ENCODE measurements around the gene SHISA2. TPM values are rescaled to one million over a fixed set of nuclear protein-coding genes. Genes with fewer than 3 reads are reported as not detected.

SHISA2 gene
- polyA plus RNA-seq, 2 of the 4 experiments (the other 2 are of a cell fraction) = not detected

DNA sequence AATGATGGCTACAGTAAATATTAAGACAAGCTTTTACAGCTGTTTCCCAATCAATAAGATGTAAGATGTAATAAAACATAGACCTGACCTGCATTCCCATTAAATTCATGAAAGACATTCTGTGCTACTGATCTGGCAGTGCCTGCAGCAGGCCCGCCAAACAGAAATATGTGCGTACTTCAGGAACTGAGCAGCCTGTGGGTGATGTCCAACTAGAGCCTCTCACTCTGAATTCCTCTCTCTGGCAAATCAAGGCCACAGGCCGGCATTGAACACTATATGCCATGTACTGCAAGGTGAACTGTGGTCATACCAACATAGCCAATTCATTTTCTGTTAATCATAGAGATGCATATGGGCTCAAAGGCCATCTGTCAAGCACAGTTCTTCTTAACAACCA is 17.8 kb downstream of the SHISA2 start (continued):
- TF ChIP-seq, protein P1, sequence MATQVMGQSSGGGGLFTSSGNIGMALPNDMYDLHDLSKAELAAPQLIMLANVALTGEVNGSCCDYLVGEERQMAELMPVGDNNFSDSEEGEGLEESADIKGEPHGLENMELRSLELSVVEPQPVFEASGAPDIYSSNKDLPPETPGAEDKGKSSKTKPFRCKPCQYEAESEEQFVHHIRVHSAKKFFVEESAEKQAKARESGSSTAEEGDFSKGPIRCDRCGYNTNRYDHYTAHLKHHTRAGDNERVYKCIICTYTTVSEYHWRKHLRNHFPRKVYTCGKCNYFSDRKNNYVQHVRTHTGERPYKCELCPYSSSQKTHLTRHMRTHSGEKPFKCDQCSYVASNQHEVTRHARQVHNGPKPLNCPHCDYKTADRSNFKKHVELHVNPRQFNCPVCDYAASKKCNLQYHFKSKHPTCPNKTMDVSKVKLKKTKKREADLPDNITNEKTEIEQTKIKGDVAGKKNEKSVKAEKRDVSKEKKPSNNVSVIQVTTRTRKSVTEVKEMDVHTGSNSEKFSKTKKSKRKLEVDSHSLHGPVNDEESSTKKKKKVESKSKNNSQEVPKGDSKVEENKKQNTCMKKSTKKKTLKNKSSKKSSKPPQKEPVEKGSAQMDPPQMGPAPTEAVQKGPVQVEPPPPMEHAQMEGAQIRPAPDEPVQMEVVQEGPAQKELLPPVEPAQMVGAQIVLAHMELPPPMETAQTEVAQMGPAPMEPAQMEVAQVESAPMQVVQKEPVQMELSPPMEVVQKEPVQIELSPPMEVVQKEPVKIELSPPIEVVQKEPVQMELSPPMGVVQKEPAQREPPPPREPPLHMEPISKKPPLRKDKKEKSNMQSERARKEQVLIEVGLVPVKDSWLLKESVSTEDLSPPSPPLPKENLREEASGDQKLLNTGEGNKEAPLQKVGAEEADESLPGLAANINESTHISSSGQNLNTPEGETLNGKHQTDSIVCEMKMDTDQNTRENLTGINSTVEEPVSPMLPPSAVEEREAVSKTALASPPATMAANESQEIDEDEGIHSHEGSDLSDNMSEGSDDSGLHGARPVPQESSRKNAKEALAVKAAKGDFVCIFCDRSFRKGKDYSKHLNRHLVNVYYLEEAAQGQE (IDR thresholded peaks at IDR 0.05) = no peak
- no peak for TF ChIP-seq BHLHE40 (IDR thresholded peaks at IDR 0.05; ENCODE audit: low read depth, low read length)
- no peak for TF ChIP-seq ATOH8 (CRISPR knock-in tag; IDR thresholded peaks at IDR 0.05; ENCODE audit: low read depth)

DNA sequence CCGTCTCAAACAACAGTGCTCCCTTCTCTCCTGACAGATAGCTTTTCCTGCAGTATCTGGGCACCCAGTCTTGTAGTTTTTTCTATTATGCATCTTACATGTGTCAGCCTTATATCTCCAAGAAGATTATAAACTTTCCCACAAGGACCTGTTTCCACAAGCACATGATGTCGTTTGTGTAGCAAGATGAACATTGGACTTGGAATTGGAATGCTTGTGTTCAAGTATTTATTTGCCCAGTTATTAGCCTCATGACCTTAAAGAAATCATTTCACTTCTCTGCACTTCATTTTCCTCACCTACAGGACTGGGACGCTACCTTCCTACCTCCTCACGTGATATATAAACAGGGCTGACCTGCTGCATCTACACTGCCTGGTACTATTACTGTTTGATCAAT is 21.5 kb downstream of the SHISA2 start:
- CTCF ChIA-PET = no interaction called here
- no peak for DNase-seq (ENCODE audit: low read depth in 1 of 2, low spot score in 1 of 2)
- no peak for FAIRE-seq

GRCh38 chr13:26029581-26030136 is 22.2 kb downstream of the SHISA2 start:
- CTCF ChIA-PET = no interaction called here
- Histone ChIP-seq H3K9me3 (no peaks in the 10 kb centered on the region), H3K4me1 (no peaks in the 10 kb centered on the region), H3K27ac (no peak overlapping the region), H3K4me3 (no peak overlapping the region), H3K4me2 (no peak overlapping the region)
- DNase-seq (ENCODE audit: low read depth in 1 of 2, low spot score in 1 of 2) (no peak), ATAC-seq (no peak), FAIRE-seq (no peak)
- POLR2A ChIA-PET = no interaction called here
- 6% methylated on average over 3 of the region's 4 CpGs for WGBS (ENCODE audit: missing lambda C conversion rate)
- no peak for TF ChIP-seq E2F6 (IDR thresholded peaks at IDR 0.05; ENCODE audit: borderline replicate concordance, low read depth)
- TF ChIP-seq, protein P2, sequence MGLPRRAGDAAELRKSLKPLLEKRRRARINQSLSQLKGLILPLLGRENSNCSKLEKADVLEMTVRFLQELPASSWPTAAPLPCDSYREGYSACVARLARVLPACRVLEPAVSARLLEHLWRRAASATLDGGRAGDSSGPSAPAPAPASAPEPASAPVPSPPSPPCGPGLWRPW (IDR thresholded peaks at IDR 0.05) = no peak
- TF ChIP-seq SREBF2 (IDR thresholded peaks at IDR 0.05) = no peak
- no peak for TF ChIP-seq JUN (IDR thresholded peaks at IDR 0.05)
- no peak for TF ChIP-seq BHLHE40 (IDR thresholded peaks at IDR 0.05; ENCODE audit: low read depth, low read length)
- TF ChIP-seq CBX2 (IDR thresholded peaks at IDR 0.05; ENCODE audit: borderline replicate concordance, low read depth) = no peak

More for the DNA sequence above, 21.5 kb downstream of the SHISA2 start:
- H3K4me1 ChIP-seq = no peaks in the 10 kb centered on the region
- no peak for ATAC-seq
- POLR2A ChIA-PET = no interaction called here
- no peak overlapping the region for H3K27ac ChIP-seq
- TF ChIP-seq SREBF2 (IDR thresholded peaks at IDR 0.05) (no peak), RARB (CRISPR knock-in tag; IDR thresholded peaks at IDR 0.05) (no peak), GATA3 (IDR thresholded peaks at IDR 0.05; ENCODE audit: borderline replicate concordance) (no peak), KDM5A (IDR thresholded peaks at IDR 0.05) (no peak), ZFP36 (IDR thresholded peaks at IDR 0.05; ENCODE audit: borderline replicate concordance, partially characterized antibody) (no peak), JUN (IDR thresholded peaks at IDR 0.05) (no peak)
- TF ChIP-seq, protein P3, sequence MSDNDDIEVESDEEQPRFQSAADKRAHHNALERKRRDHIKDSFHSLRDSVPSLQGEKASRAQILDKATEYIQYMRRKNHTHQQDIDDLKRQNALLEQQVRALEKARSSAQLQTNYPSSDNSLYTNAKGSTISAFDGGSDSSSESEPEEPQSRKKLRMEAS (IDR thresholded peaks at IDR 0.05) = no peak
- WGBS (ENCODE audit: missing lambda C conversion rate) = 4% methylated on average over 4 of the region's 4 CpGs
- no peaks in the 10 kb centered on the region for H3K9me3 ChIP-seq
- no peak overlapping the region for H3K4me3 ChIP-seq
- no peak overlapping the region for H3K4me2 ChIP-seq

DNA sequence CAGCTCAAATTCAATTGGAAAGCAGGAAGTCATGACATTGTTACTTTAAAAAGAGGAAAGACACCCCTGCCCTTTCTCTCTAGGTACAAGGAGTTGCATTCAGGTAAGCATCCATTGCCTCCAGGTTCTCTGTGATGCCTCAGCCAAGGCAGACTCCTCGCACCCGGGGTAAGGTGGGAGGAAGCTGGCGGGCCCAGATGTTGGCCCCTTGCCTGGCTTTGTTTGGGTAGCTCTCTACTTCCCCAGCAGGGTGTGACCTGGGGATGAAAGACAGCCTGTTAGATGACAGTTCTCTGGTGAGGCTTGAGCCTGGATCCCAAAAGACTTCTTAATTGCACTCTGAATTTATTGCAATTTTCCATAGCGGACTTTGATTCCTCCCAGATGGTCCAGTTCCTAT is 25.6 kb downstream of the SHISA2 start:
- H3K4me2 ChIP-seq = no peak overlapping the region
- DNase-seq (ENCODE audit: low read depth in 1 of 2, low spot score in 1 of 2) = no peak
- no peaks in the 10 kb centered on the region for H3K9me3 ChIP-seq
- ChIA-PET CTCF (no interaction called here), POLR2A (no interaction called here)
- 35% methylated on average over 4 of the region's 4 CpGs for WGBS (ENCODE audit: missing lambda C conversion rate)
- H3K4me1 ChIP-seq = no peaks in the 10 kb centered on the region
- FAIRE-seq = no peak
- ATAC-seq = no peak
- TF ChIP-seq CHD4 (IDR thresholded peaks at IDR 0.05; ENCODE audit: borderline replicate concordance) = no peak
- no peak for TF ChIP-seq SREBF2 (IDR thresholded peaks at IDR 0.05)
- TF ChIP-seq TP53 (CRISPR knock-in tag; IDR thresholded peaks at IDR 0.05) = no peak
- no peak for TF ChIP-seq TFCP2L1 (CRISPR knock-in tag; IDR thresholded peaks at IDR 0.05)
- TF ChIP-seq EP300 (IDR thresholded peaks at IDR 0.05) = no peak
- TF ChIP-seq, protein P3 (IDR thresholded peaks at IDR 0.05) = no peak
- no peak for TF ChIP-seq ESRRA (IDR thresholded peaks at IDR 0.05; ENCODE audit: borderline replicate concordance, low read length)
- TF ChIP-seq ZSCAN20 (CRISPR knock-in tag; IDR thresholded peaks at IDR 0.05) = no peak
- no peak for TF ChIP-seq GATA3 (IDR thresholded peaks at IDR 0.05; ENCODE audit: borderline replicate concordance)
- TF ChIP-seq JUN (IDR thresholded peaks at IDR 0.05) = no peak
- no peak for TF ChIP-seq PBX3 (IDR thresholded peaks at IDR 0.05)
- TF ChIP-seq RFX5 (IDR thresholded peaks at IDR 0.05) = no peak
- TF ChIP-seq MAZ (IDR thresholded peaks at IDR 0.05; ENCODE audit: borderline replicate concordance, low read depth, low read length) = no peak
- no peak for TF ChIP-seq EHMT2 (IDR thresholded peaks at IDR 0.05; ENCODE audit: low read depth)
- TF ChIP-seq ZFP36 (IDR thresholded peaks at IDR 0.05; ENCODE audit: borderline replicate concordance, partially characterized antibody) = no peak
- H3K27ac ChIP-seq = no peak overlapping the region
- H3K4me3 ChIP-seq = no peak overlapping the region
